K562 (cell line): ENCODE measurements around the gene EPB42. TPM values are rescaled to one million over a fixed set of nuclear protein-coding genes. Genes with fewer than 3 reads are reported as not detected.

Source experiments
- ATAC-seq: fragments of 200-7000 bp; cut with Tn5 transposase; 3 replicates; pipeline ENCODE4 v1.9.1; 2020; ENCODE audit warnings: moderate library complexity
- BruUV-seq: library from RNA; stranded (reverse); fragments of 400-500 nt; replicated peaks from 2 replicates; lab custom pipeline; 2021; lab: Mats Ljungman, UMichigan
- CTCF ChIA-PET: fragments of 300-600 bp; formaldehyde crosslinking; extraction: SDS; loops from one replicate; lab custom pipeline; 2021; ENCODE audit warnings: low intra/inter-chr PET ratio; lab: Yijun Ruan, JAX
- POLR2A ChIA-PET: fragments of 300-600, 350-650 bp; sonication (Branson Sonifier 250); formaldehyde crosslinking; extraction: SDS; loops from one replicate; lab custom pipeline; 2021; ENCODE audit warnings: antibody characterized with exemption, inconsistent platforms; lab: Yijun Ruan, JAX
- DNase-seq, 4 experiments: peaks; one replicate each; pipeline versions ENCODE4 v3.0.0 to v3.0.0-alpha.2; 2011 to 2018; ENCODE audit warnings: low spot score in 3 of 4, mixed read lengths in 3 of 4; ENCODE audit errors: extremely low read depth in 1 of 4
- FAIRE-seq: peaks from 2 replicates; lab custom pipeline; 2011; peaks lifted over from hg19 to GRCh38; lab: Jason Lieb, UNC
- H2AFZ ChIP-seq: 2 replicates; pipeline ENCODE4 v1.6.0; 2011; ENCODE audit warnings: low read depth, low read length, control low read depth, inconsistent platforms
- H3K27ac ChIP-seq: fragments of 200-600 bp; 3 replicates; pipeline ENCODE4 v1.8.0; 2011; ENCODE audit warnings: low read depth, mild to moderate bottlenecking, control low read depth, inconsistent platforms, low read length, moderate library complexity, mixed read lengths; ENCODE audit errors: extremely low read depth
- H3K27me3 ChIP-seq, 2 experiments: fragments of 300-600 bp in 1 of 2; 2 replicates in 1 of 2; 3 replicates in 1 of 2; pipeline versions ENCODE4 v1.6.0 to v1.8.0; 2011; ENCODE audit warnings: inconsistent platforms in 2 of 2, low read length in 2 of 2, mild to moderate bottlenecking in 1 of 2, mixed read lengths in 1 of 2, moderate library complexity in 1 of 2; ENCODE audit not compliant: control insufficient read depth in 2 of 2, insufficient read depth in 2 of 2
- H3K36me3 ChIP-seq: fragments of 300-600 bp; 3 replicates; pipeline ENCODE4 v1.8.0; 2011; ENCODE audit warnings: mild to moderate bottlenecking, low read length, inconsistent platforms; ENCODE audit not compliant: control insufficient read depth, insufficient read depth
- H3K4me1 ChIP-seq, 2 experiments: fragments of 200-600 bp in 1 of 2; replicated peaks in 1 of 2; 2 replicates in 1 of 2; 3 replicates in 1 of 2; pipeline versions ENCODE4 v1.5.1 to v1.8.0; 2011; ENCODE audit warnings: inconsistent platforms in 2 of 2, low read length in 2 of 2, mild to moderate bottlenecking in 1 of 2, mixed read lengths in 1 of 2, moderate library complexity in 1 of 2; ENCODE audit not compliant: control insufficient read depth in 2 of 2, insufficient read depth in 2 of 2
- H3K4me2 ChIP-seq: 2 replicates; pipeline ENCODE4 v1.6.1; 2011; ENCODE audit warnings: low read length, control low read depth, inconsistent platforms, mixed read lengths; ENCODE audit not compliant: insufficient read depth
- H3K4me3 ChIP-seq: fragments of 200-600 bp; sonication (generic), shearing (Covaris generic); 2 replicates; pipeline ENCODE4 v1.5.1; 2016; ENCODE audit warnings: control low read depth, inconsistent platforms
- H3K79me2 ChIP-seq: fragments of 200-600 bp; 3 replicates; pipeline ENCODE4 v1.8.0; 2011; ENCODE audit warnings: low read length, inconsistent platforms; ENCODE audit not compliant: control insufficient read depth, insufficient read depth
- H3K9ac ChIP-seq, 2 experiments: 2 replicates each; pipeline versions ENCODE4 v1.6.0 to v1.6.1; 2011; ENCODE audit warnings: low read depth in 2 of 2, low read length in 2 of 2, control low read depth in 1 of 2, inconsistent platforms in 1 of 2, mild to moderate bottlenecking in 1 of 2, mixed read lengths in 1 of 2; ENCODE audit not compliant: insufficient read depth in 1 of 2
- H3K9me1 ChIP-seq: one replicate; pipeline ENCODE4 v1.6.0; 2011; ENCODE audit warnings: inconsistent platforms, mild to moderate bottlenecking, low read length, moderate library complexity; ENCODE audit not compliant: control insufficient read depth, insufficient read depth
- H3K9me3 ChIP-seq: replicated peaks from 2 replicates; pipeline ENCODE4 v1.5.1; 2011; ENCODE audit warnings: low read depth, low read length, inconsistent platforms; ENCODE audit not compliant: control insufficient read depth, insufficient read depth
- H4K20me1 ChIP-seq: replicated peaks from 2 replicates; pipeline ENCODE4 v1.6.1; 2011; ENCODE audit warnings: low read length, inconsistent platforms, mixed read lengths; ENCODE audit not compliant: control insufficient read depth, insufficient read depth
- E2F4 ChIP-seq: sonication (generic); formaldehyde crosslinking; IDR thresholded peaks from 2 replicates; pipeline ENCODE4 v1.8.0; 2022; ENCODE audit warnings: mild to moderate bottlenecking, low read depth, missing genetic modification reagents
- GATA2 ChIP-seq: sonication (generic); formaldehyde crosslinking; IDR thresholded peaks from 2 replicates; pipeline ENCODE4 v1.4.0; 2020; ENCODE audit warnings: mild to moderate bottlenecking, missing genetic modification reagents
- GATAD2A ChIP-seq: fragments of 450-650 bp; IDR thresholded peaks from 2 replicates; pipeline ENCODE4 v1.6.1; 2017
- GTF2E2 ChIP-seq: fragments of 200-800 bp; sonication (Bioruptor generic); IDR thresholded peaks from 2 replicates; pipeline ENCODE4 v1.6.1; 2016; ENCODE audit warnings: missing genetic modification characterization, missing compliant biosample characterization
- SP2 ChIP-seq: IDR thresholded peaks from 2 replicates; pipeline ENCODE4 v1.6.1; 2011; ENCODE audit warnings: mild to moderate bottlenecking, low read depth, low read length, moderate library complexity; ENCODE audit not compliant: poor library complexity, severe bottlenecking; ENCODE audit errors: extremely low read depth
- STAT5A ChIP-seq: IDR thresholded peaks from 2 replicates; pipeline ENCODE4 v1.6.1; 2012; ENCODE audit warnings: low read length, inconsistent platforms, borderline replicate concordance
- ZNF232 ChIP-seq: sonication (generic); formaldehyde crosslinking; IDR thresholded peaks from 2 replicates; pipeline ENCODE4 v1.8.0; 2022; ENCODE audit warnings: mild to moderate bottlenecking, missing genetic modification reagents
- WGBS: fragments of 100-300 bp; shearing (Covaris generic); methylation state at CpG from one replicate; pipeline ENCODE4 v1.1.6; 2016; ENCODE audit warnings: low coverage, mixed read lengths; ENCODE audit not compliant: insufficient coverage; ENCODE audit errors: missing lambda C conversion rate; 5-methylcytosine and 5-hydroxymethylcytosine counted together
- in situ Hi-C: fragments of 300-500 bp; cut with MboI; formaldehyde crosslinking; loops from 4 replicates; pipeline ENCODE4 v1.15.0; 2018; ENCODE audit warnings: inconsistent platforms, mixed read lengths
- intact Hi-C: fragments of 100-400 bp; cut with micrococcal nuclease; formaldehyde crosslinking; loops from 2 replicates; pipeline ENCODE4 v1.14.2; 2022
- polyA plus RNA-seq, 8 experiments: library from polyadenylated mRNA; depleted of rRNA in 4 of 8; stranded (reverse) in 5 of 8; unstranded in 3 of 8; fragments of >200 nt; fragmentation: Nextera tagmentation in 2 of 8; fragmentation: Illumina TruSeq in 1 of 8; extraction: Ambion mirVana in 2 of 8; extraction: Trizol in 1 of 8; gene quantifications; 2 replicates each; pipeline versions ENCODE4 v1.2.1 to v1.2.3, GENCODE V29; 2011 to 2014; ENCODE audit warnings: inconsistent platforms in 1 of 8, missing spikeins in 1 of 8
- total RNA-seq, 7 experiments: library from RNA; depleted of rRNA in 6 of 7; stranded (reverse); fragments of >200 nt in 6 of 7; fragmentation: Illumina TruSeq in 2 of 7; extraction: Trizol in 2 of 7; gene quantifications; 2 replicates each; pipeline versions ENCODE4 v1.2.1 to v1.2.3, GENCODE V29; 2011 to 2021; ENCODE audit warnings: low replicate concordance in 1 of 7

Gene EPB42
- total and polyA plus RNA-seq, 9 of the 15 experiments (the other 6 are each of a cell fraction or from before 2014, with no cell fraction given) = 0.38 to 2.3 (median 1.4) TPM

- FAIRE-seq = no peak
- intact Hi-C loops = loop anchor here (5.0 to 10.0 kb wide), 2 partner anchors 84 to 487 kb away; partner anchors contain the start of gene UBR1
- ATAC-seq = no peak
- Histone ChIP-seq H2AFZ (no peak overlapping the region), H3K27me3 (no peaks in the 10 kb centered on the region), H3K9me1 (no peaks in the 10 kb centered on the region), H3K4me3 (no peak overlapping the region), H3K79me2 (peaks cover 18% of the 10 kb centered on the region), H3K4me1 (peaks cover 7 to 11% of the 10 kb centered on the region in 2 experiments), H3K9ac (no peak overlapping the region), H3K9me3 (no peaks in the 10 kb centered on the region), H4K20me1 (no peaks in the 10 kb centered on the region), H3K36me3 (peaks cover 59% of the 10 kb centered on the region), H3K4me2 (no peak overlapping the region), H3K27ac (no peak overlapping the region)
- POLR2A ChIA-PET = no interaction called here
- WGBS = 48% methylated on average over 2 of the region's 2 CpGs
- no peak for TF ChIP-seq SP2
- TF ChIP-seq GTF2E2 (tag) = no peak
- no peak for TF ChIP-seq ZNF232 (CRISPR knock-in tag)
- TF ChIP-seq STAT5A = no peak
- no peak for TF ChIP-seq GATAD2A
- in situ Hi-C loops = no loop called here
- CTCF ChIA-PET = interaction anchor here (0.6 kb wide), 1 partner anchor 97 kb away, joined by 3 read pairs; no protein-coding TSS in a partner anchor
- no peak for DNase-seq
- no TSS peak for BruUV-seq
Measured at GRCh38 chr15:43189296-43189695, 31.5 kb downstream of the EPB42 start.

GRCh38 chr15:43187544-43188155 lies 33.2 kb downstream of the EPB42 start:
- no peak overlapping the region for H3K9ac ChIP-seq
- peaks cover 3% of the 10 kb centered on the region for H3K9me1 ChIP-seq
- peaks cover 18% of the 10 kb centered on the region for H3K79me2 ChIP-seq
- DNase-seq (peak in 3 of 4 experiments; percentile 36 to 63 (median 51)), FAIRE-seq (peak; percentile 69), ATAC-seq (no peak)
- POLR2A ChIA-PET = no interaction called here
- no peaks in the 10 kb centered on the region for H4K20me1 ChIP-seq
- H2AFZ ChIP-seq = no peak overlapping the region
- WGBS = 38% methylated on average over 2 of the region's 2 CpGs
- H3K27me3 ChIP-seq = no peaks in the 10 kb centered on the region
- no TSS peak for BruUV-seq
- CTCF ChIA-PET = interaction anchor here (0.7 to 1.2 kb wide), 4 partner anchors 16 to 98 kb away, joined by 4 to 5 read pairs (median 4); no protein-coding TSS in a partner anchor
- no peak overlapping the region for H3K27ac ChIP-seq
- no peaks in the 10 kb centered on the region for H3K9me3 ChIP-seq
- no peak overlapping the region for H3K4me2 ChIP-seq
- peaks cover 12 to 15% of the 10 kb centered on the region in 2 experiments for H3K4me1 ChIP-seq
- H3K4me3 ChIP-seq = no peak overlapping the region
- in situ Hi-C loops (no loop called here), intact Hi-C loops (loop anchor here (2.0 to 10.0 kb wide), 3 partner anchors 83 to 485 kb away; partner anchors contain the start of gene UBR1)
- H3K36me3 ChIP-seq = peaks cover 57% of the 10 kb centered on the region
- TF ChIP-seq E2F4 (CRISPR knock-in tag) (no peak), GATA2 (no peak)
